ENCODE data around the gene DPH1.

DNA sequence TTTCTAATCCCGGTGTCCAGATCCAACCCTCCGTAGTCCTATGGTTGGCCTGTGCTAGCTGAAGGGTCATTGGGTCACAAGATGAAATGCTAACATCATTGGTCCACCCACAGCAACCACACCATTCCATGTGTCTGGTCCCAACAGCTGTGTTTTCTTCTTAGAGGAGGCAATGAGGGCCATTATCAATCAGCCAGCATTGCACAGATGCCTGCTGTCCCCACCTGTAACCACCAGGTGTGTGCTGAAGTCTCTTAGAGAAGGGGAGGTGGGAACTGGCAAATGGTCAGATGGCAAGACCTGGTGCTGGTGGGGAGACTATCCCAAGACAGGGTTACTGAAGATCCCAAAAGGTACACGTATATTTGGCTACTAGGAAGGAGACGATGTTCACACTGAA, 62.3 kb downstream of the DPH1 start:
- TF ChIP-seq POLR2AphosphoS5 (IDR thresholded peaks at IDR 0.05) (no peak), EP300 (IDR thresholded peaks at IDR 0.05) (no peak), CTCF (IDR thresholded peaks at IDR 0.05) (no peak), POLR2A (IDR thresholded peaks at IDR 0.05; ENCODE audit: low read depth) (no peak)

All from esophagus muscularis mucosa (tissue), 4 donors.